HepG2 (cell line): ENCODE data around the gene RAD51D. TPM values are rescaled to one million over a fixed set of nuclear protein-coding genes. Genes with fewer than 3 reads are reported as not detected.
A peak's percentile ranks its signal among the peaks of the same experiment; 100 is the strongest.

Source experiments
- BRCA1 ChIP-seq: sonication (generic); formaldehyde crosslinking; IDR thresholded peaks from 2 replicates; pipeline ENCODE4 v1.4.0; 2020; ENCODE audit warnings: missing genetic modification reagents
- CBFB ChIP-seq: sonication (generic); formaldehyde crosslinking; IDR thresholded peaks from 2 replicates; pipeline ENCODE4 v1.4.0; 2020; ENCODE audit warnings: missing genetic modification reagents
- ELF1 ChIP-seq: sonication (generic); formaldehyde crosslinking; IDR thresholded peaks from 2 replicates; pipeline ENCODE4 v1.4.0; 2020; ENCODE audit warnings: missing genetic modification reagents
- FOXC1 ChIP-seq: sonication (generic); formaldehyde crosslinking; IDR thresholded peaks from 2 replicates; pipeline ENCODE4 v1.8.0; 2022; ENCODE audit warnings: mild to moderate bottlenecking, missing genetic modification reagents, borderline replicate concordance
- HMGA1 ChIP-seq: sonication (generic); formaldehyde crosslinking; conservative IDR thresholded peaks from 2 replicates; pipeline ENCODE4 v1.4.0; 2020; ENCODE audit warnings: missing genetic modification reagents
- NFATC3 ChIP-seq: sonication (generic); formaldehyde crosslinking; IDR thresholded peaks from 2 replicates; pipeline ENCODE4 v1.5.1; 2020; ENCODE audit warnings: mild to moderate bottlenecking, missing genetic modification reagents
- PTBP1 ChIP-seq: fragments of 200-400 bp; formaldehyde crosslinking; IDR thresholded peaks from 2 replicates; pipeline ENCODE4 v1.6.1; 2018; ENCODE audit warnings: low read length, low read depth; ENCODE audit not compliant: poor library complexity, severe bottlenecking
- SATB2 ChIP-seq: sonication (generic); formaldehyde crosslinking; IDR thresholded peaks from 2 replicates; pipeline ENCODE4 v1.5.0; 2020; ENCODE audit warnings: missing genetic modification reagents
- SOX13 ChIP-seq, 3 experiments: fragments of 450-650 bp in 1 of 3; sonication (generic) in 1 of 3; formaldehyde crosslinking in 1 of 3; IDR thresholded peaks in 2 of 3; conservative IDR thresholded peaks in 1 of 3; 2 replicates each; pipeline versions ENCODE4 v1.5.0 to v1.6.1; 2016 to 2020; ENCODE audit warnings: antibody characterized with exemption in 1 of 3, mild to moderate bottlenecking in 1 of 3, missing compliant biosample characterization in 1 of 3, missing genetic modification reagents in 1 of 3, moderate library complexity in 1 of 3
- TBP ChIP-seq: sonication (generic); formaldehyde crosslinking; IDR thresholded peaks from 2 replicates; pipeline ENCODE4 v1.5.0; 2020; ENCODE audit warnings: missing genetic modification reagents
- ZNF496 ChIP-seq: sonication (generic); formaldehyde crosslinking; IDR thresholded peaks from 2 replicates; pipeline ENCODE4 v1.8.1; 2023; ENCODE audit warnings: mild to moderate bottlenecking, moderate library complexity, missing genetic modification reagents; ENCODE audit not compliant: insufficient replicate concordance
- ZNF619 ChIP-seq: sonication (generic); formaldehyde crosslinking; IDR thresholded peaks from 2 replicates; pipeline ENCODE4 v1.4.0; 2020; ENCODE audit warnings: mild to moderate bottlenecking, missing genetic modification reagents
- polyA plus RNA-seq, 8 experiments: library from polyadenylated mRNA; depleted of rRNA in 3 of 8; stranded (reverse) in 7 of 8; unstranded in 1 of 8; fragments of >200 nt; fragmentation: Illumina TruSeq in 4 of 8; extraction: Trizol in 4 of 8; gene quantifications; 2 replicates each; pipeline versions ENCODE4 v1.2.1 to v1.2.3, GENCODE V29; 2011 to 2016; ENCODE audit warnings: low read depth in 4 of 8, missing spikeins in 1 of 8, mixed read lengths in 1 of 8; ENCODE audit not compliant: insufficient read depth in 1 of 8
- total RNA-seq, 5 experiments: library from RNA; depleted of rRNA; stranded (reverse); fragments of >200 nt; fragmentation: Illumina TruSeq; extraction: Trizol; gene quantifications; 2 replicates each; pipeline ENCODE4 v1.2.3, GENCODE V29; 2016; ENCODE audit warnings: low read depth in 1 of 5
- TF ChIP-seq, protein P1 (sequence below): sonication (generic); formaldehyde crosslinking; IDR thresholded peaks from 2 replicates; pipeline ENCODE4 v1.8.1; 2022; ENCODE audit warnings: low read depth, mild to moderate bottlenecking, missing genetic modification reagents
- TF ChIP-seq, protein P2 (sequence below): sonication (generic); formaldehyde crosslinking; IDR thresholded peaks from 2 replicates; pipeline ENCODE4 v1.5.1; 2020; ENCODE audit warnings: missing genetic modification reagents, mild to moderate bottlenecking, borderline replicate concordance
- TF ChIP-seq, protein P3 (sequence below): sonication (generic); formaldehyde crosslinking; IDR thresholded peaks from 2 replicates; pipeline ENCODE4 v1.4.0; 2020; ENCODE audit warnings: mild to moderate bottlenecking, missing genetic modification reagents, borderline replicate concordance
- TF ChIP-seq, protein P4 (sequence below): sonication (generic); formaldehyde crosslinking; IDR thresholded peaks from 2 replicates; pipeline ENCODE4 v1.4.0; 2020; ENCODE audit warnings: missing genetic modification reagents

The RAD51D gene
- total and polyA plus RNA-seq, 2 of the 13 experiments (the other 11 are each of a cell fraction or from before 2014, with no cell fraction given) = 6.7 to 13.1 TPM

DNA sequence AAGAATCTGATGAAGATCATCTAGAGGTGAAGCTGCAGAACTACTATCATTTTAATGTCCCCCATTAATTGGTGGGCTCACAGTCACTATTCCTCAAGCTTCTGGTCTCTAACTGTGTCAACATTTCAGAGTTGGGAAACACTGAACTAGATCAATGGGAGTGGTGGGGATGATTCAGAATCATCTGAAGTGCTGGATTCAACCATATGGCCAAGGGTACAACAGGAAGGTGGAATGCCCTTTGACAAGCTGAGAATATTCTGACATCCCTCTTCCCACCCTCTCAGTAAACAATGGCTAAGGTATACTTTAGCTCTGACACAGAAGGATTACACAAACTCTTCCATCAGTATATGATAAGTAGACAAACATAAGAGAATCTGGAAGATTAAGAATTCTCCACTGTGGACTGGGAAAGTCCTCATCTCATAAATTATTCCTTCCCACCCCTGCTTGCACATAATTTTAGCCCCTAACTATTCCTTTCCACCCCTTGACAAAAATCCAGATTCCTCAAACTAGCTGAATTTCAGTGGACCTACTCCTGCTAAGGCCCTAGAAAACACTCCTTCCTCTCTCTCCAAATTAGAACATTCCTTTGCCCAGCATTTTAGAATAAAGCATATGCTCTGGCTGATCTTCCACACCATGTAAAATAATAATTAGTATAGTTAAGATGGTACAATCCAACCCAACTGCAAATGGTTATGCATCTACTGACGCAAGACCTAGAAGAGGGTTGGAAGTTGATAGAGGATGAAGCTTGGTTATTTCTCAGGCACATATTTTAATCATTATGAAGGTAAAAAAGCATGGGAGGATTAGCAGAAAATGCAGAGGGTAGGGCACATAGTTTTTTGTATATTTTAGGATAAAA is 39.9 kb downstream of the RAD51D start (continued):
- TF ChIP-seq, protein P1, sequence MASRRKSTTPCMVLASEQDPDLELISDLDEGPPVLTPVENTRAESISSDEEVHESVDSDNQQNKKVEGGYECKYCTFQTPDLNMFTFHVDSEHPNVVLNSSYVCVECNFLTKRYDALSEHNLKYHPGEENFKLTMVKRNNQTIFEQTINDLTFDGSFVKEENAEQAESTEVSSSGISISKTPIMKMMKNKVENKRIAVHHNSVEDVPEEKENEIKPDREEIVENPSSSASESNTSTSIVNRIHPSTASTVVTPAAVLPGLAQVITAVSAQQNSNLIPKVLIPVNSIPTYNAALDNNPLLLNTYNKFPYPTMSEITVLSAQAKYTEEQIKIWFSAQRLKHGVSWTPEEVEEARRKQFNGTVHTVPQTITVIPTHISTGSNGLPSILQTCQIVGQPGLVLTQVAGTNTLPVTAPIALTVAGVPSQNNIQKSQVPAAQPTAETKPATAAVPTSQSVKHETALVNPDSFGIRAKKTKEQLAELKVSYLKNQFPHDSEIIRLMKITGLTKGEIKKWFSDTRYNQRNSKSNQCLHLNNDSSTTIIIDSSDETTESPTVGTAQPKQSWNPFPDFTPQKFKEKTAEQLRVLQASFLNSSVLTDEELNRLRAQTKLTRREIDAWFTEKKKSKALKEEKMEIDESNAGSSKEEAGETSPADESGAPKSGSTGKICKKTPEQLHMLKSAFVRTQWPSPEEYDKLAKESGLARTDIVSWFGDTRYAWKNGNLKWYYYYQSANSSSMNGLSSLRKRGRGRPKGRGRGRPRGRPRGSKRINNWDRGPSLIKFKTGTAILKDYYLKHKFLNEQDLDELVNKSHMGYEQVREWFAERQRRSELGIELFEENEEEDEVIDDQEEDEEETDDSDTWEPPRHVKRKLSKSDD = no peak
- TF ChIP-seq FOXC1 (CRISPR knock-in tag) (no peak), NFATC3 (no peak), PTBP1 (no peak), BRCA1 (CRISPR knock-in tag) (no peak), SOX13 (IDR thresholded peaks at IDR 0.05) (0 out of 2 replicates have a peak, but pooled peaks have one; percentile 46), SOX13 (CRISPR knock-in tag; conservative IDR thresholded peaks at IDR 0.05 in 1 of 2, IDR thresholded peaks at IDR 0.05 in 1 of 2) (peak in 1 of 2 experiments; percentile 83; a peak in 2 of 4 replicates), TBP (CRISPR knock-in tag) (no peak), ZNF619 (CRISPR knock-in tag) (no peak), SATB2 (CRISPR knock-in tag) (no peak), ELF1 (no peak), ZNF496 (CRISPR knock-in tag) (no peak), CBFB (CRISPR knock-in tag) (no peak), HMGA1 (CRISPR knock-in tag) (no peak)
- TF ChIP-seq, protein P2, sequence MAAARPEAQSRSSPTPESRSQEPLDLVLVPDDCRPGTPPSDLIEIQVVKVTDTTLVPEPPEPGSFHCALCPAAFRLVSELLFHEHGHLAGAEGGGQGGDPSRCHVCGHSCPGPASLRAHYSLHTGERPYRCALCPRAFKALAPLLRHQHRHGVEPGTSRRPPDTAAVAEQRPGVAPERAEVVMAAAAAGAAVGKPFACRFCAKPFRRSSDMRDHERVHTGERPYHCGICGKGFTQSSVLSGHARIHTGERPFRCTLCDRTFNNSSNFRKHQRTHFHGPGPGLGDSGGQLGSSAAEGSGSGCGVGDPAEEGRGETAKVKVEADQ = no peak
- TF ChIP-seq, protein P3, sequence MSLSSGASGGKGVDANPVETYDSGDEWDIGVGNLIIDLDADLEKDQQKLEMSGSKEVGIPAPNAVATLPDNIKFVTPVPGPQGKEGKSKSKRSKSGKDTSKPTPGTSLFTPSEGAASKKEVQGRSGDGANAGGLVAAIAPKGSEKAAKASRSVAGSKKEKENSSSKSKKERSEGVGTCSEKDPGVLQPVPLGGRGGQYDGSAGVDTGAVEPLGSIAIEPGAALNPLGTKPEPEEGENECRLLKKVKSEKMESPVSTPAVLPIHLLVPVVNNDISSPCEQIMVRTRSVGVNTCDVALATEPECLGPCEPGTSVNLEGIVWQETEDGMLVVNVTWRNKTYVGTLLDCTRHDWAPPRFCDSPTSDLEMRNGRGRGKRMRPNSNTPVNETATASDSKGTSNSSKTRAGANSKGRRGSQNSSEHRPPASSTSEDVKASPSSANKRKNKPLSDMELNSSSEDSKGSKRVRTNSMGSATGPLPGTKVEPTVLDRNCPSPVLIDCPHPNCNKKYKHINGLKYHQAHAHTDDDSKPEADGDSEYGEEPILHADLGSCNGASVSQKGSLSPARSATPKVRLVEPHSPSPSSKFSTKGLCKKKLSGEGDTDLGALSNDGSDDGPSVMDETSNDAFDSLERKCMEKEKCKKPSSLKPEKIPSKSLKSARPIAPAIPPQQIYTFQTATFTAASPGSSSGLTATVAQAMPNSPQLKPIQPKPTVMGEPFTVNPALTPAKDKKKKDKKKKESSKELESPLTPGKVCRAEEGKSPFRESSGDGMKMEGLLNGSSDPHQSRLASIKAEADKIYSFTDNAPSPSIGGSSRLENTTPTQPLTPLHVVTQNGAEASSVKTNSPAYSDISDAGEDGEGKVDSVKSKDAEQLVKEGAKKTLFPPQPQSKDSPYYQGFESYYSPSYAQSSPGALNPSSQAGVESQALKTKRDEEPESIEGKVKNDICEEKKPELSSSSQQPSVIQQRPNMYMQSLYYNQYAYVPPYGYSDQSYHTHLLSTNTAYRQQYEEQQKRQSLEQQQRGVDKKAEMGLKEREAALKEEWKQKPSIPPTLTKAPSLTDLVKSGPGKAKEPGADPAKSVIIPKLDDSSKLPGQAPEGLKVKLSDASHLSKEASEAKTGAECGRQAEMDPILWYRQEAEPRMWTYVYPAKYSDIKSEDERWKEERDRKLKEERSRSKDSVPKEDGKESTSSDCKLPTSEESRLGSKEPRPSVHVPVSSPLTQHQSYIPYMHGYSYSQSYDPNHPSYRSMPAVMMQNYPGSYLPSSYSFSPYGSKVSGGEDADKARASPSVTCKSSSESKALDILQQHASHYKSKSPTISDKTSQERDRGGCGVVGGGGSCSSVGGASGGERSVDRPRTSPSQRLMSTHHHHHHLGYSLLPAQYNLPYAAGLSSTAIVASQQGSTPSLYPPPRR (CRISPR knock-in tag) = peak; percentile 53; the same call in 1 of the 2 replicates
- TF ChIP-seq, protein P4, sequence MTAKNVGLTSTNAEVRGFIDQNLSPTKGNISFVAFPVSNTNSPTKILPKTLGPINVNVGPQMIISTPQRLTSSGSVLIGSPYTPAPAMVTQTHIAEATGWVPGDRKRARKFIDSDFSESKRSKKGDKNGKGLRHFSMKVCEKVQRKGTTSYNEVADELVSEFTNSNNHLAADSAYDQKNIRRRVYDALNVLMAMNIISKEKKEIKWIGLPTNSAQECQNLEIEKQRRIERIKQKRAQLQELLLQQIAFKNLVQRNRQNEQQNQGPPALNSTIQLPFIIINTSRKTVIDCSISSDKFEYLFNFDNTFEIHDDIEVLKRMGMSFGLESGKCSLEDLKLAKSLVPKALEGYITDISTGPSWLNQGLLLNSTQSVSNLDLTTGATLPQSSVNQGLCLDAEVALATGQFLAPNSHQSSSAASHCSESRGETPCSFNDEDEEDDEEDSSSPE (CRISPR knock-in tag) = no peak
